GM12878 (cell line): ENCODE measurements around the gene SPATS2L. TPM values are rescaled to one million over a fixed set of nuclear protein-coding genes. Genes with fewer than 3 reads are reported as not detected.

Experiments used
- ATAC-seq: fragments of 200-7000 bp; cut with Tn5 transposase; 3 replicates; pipeline ENCODE4 v1.9.1; 2020; ENCODE audit warnings: mild to moderate bottlenecking, moderate library complexity
- BruUV-seq: library from RNA; stranded (reverse); fragments of 400-500 nt; replicated peaks from 2 replicates; lab custom pipeline; 2021; lab: Mats Ljungman, UMichigan
- CTCF ChIA-PET: fragments of 300-600 bp; sonication (Branson Sonifier 250); formaldehyde crosslinking; extraction: SDS; loops from one replicate; lab custom pipeline; 2021; ENCODE audit warnings: inconsistent platforms; lab: Yijun Ruan, JAX
- POLR2A ChIA-PET: fragments of 350-600 bp; formaldehyde crosslinking; extraction: SDS; loops from one replicate; lab custom pipeline; 2021; ENCODE audit warnings: inconsistent platforms; lab: Charles Lee
- RAD21 ChIA-PET: fragments of 300-600 bp; sonication (Branson Sonifier 250); formaldehyde crosslinking; loops from one replicate; lab custom pipeline; 2023; ENCODE audit warnings: antibody characterized with exemption; ENCODE audit not compliant: unreplicated experiment; lab: Charles Lee
- SMC1A ChIA-PET: fragments of 300-600 bp; sonication (Branson Sonifier 250); formaldehyde crosslinking; loops from one replicate; lab custom pipeline; 2023; ENCODE audit not compliant: unreplicated experiment, uncharacterized antibody; lab: Charles Lee
- DNase-seq: peaks from one replicate; pipeline ENCODE4 v3.0.0-alpha.2; 2011; ENCODE audit warnings: low read depth, low spot score
- FAIRE-seq: peaks from 3 replicates; lab custom pipeline; 2011; peaks lifted over from hg19 to GRCh38; lab: Jason Lieb, UNC
- H2AFZ ChIP-seq: 2 replicates; pipeline ENCODE4 v1.6.0; 2011; ENCODE audit warnings: low read depth, low read length, control low read depth; ENCODE audit not compliant: control insufficient read depth
- H3K27ac ChIP-seq: 2 replicates; pipeline ENCODE4 v1.5.1; 2011; ENCODE audit warnings: control low read depth; ENCODE audit not compliant: control insufficient read depth, insufficient read depth
- H3K27me3 ChIP-seq, 2 experiments: replicated peaks in 1 of 2; 2 replicates each; pipeline versions ENCODE4 v1.6.0 to v1.6.1; 2011; ENCODE audit warnings: low read length in 1 of 2; ENCODE audit not compliant: control insufficient read depth in 2 of 2, insufficient read depth in 2 of 2
- H3K36me3 ChIP-seq, 2 experiments: 2 replicates each; pipeline ENCODE4 v1.5.1; 2011; ENCODE audit warnings: low read length in 1 of 2; ENCODE audit not compliant: control insufficient read depth in 2 of 2, insufficient read depth in 2 of 2
- H3K4me1 ChIP-seq: 2 replicates; pipeline ENCODE4 v1.6.1; 2011; ENCODE audit warnings: mild to moderate bottlenecking, low read length, moderate library complexity, mixed read lengths; ENCODE audit not compliant: control insufficient read depth, insufficient read depth
- H3K4me2 ChIP-seq: 2 replicates; pipeline ENCODE4 v1.6.0; 2011; ENCODE audit warnings: control low read depth; ENCODE audit not compliant: control insufficient read depth, insufficient read depth
- H3K4me3 ChIP-seq: fragments of 200-600 bp; sonication (generic); 2 replicates; pipeline ENCODE4 v1.5.1; 2016
- H3K79me2 ChIP-seq: 2 replicates; pipeline ENCODE4 v1.6.0; 2011; ENCODE audit warnings: low read length; ENCODE audit not compliant: control insufficient read depth, insufficient read depth
- H3K9ac ChIP-seq: 2 replicates; pipeline ENCODE4 v1.8.0; 2011; ENCODE audit warnings: low read length, control low read depth, mixed read lengths; ENCODE audit not compliant: control insufficient read depth, insufficient read depth
- H3K9me3 ChIP-seq: replicated peaks from 3 replicates; pipeline ENCODE4 v1.5.1; 2011; ENCODE audit warnings: mild to moderate bottlenecking, low read length; ENCODE audit not compliant: control insufficient read depth, insufficient read depth
- H4K20me1 ChIP-seq: 2 replicates; pipeline ENCODE4 v1.6.0; 2011; ENCODE audit not compliant: control insufficient read depth, insufficient read depth
- BHLHE40 ChIP-seq, 2 experiments: fragments of 450-650 bp in 1 of 2; IDR thresholded peaks; 2 replicates each; pipeline ENCODE4 v1.6.1; 2011 to 2017; ENCODE audit warnings: low read depth in 2 of 2, borderline replicate concordance in 1 of 2, improper control_type of control experiment in 1 of 2, low read length in 1 of 2, mild to moderate bottlenecking in 1 of 2
- CEBPB ChIP-seq, 2 experiments: fragments of 150-350 bp in 1 of 2; IDR thresholded peaks; 2 replicates each; pipeline ENCODE4 v1.6.1; 2012 to 2014; ENCODE audit warnings: low read depth in 2 of 2, low read length in 2 of 2, borderline replicate concordance in 1 of 2, inconsistent platforms in 1 of 2
- ETV6 ChIP-seq, 2 experiments: fragments of 450-650 bp in 1 of 2; IDR thresholded peaks in 1 of 2; conservative IDR thresholded peaks in 1 of 2; 2 replicates each; pipeline ENCODE4 v1.6.1; 2014; ENCODE audit warnings: antibody characterized with exemption in 1 of 2, borderline replicate concordance in 1 of 2, low read depth in 1 of 2, mild to moderate bottlenecking in 1 of 2, moderate library complexity in 1 of 2
- KAT2A ChIP-seq: conservative IDR thresholded peaks from 2 replicates; pipeline ENCODE4 v1.6.1; 2011; ENCODE audit warnings: low read depth, low read length; ENCODE audit not compliant: control insufficient read depth
- MTA3 ChIP-seq: IDR thresholded peaks from 2 replicates; pipeline ENCODE4 v1.6.1; 2012; ENCODE audit warnings: low read length, inconsistent platforms, borderline replicate concordance
- NBN ChIP-seq: fragments of 450-650 bp; IDR thresholded peaks from 2 replicates; pipeline ENCODE4 v1.6.1; 2016
- POLR2A ChIP-seq: IDR thresholded peaks from 2 replicates; pipeline ENCODE4 v1.6.1; 2011; ENCODE audit warnings: low read depth, mild to moderate bottlenecking, low read length
- RB1 ChIP-seq: fragments of 450-650 bp; formaldehyde crosslinking; IDR thresholded peaks from 2 replicates; pipeline ENCODE4 v1.6.1; 2017; ENCODE audit warnings: mild to moderate bottlenecking, borderline replicate concordance
- RCOR1 ChIP-seq: conservative IDR thresholded peaks from 2 replicates; pipeline ENCODE4 v1.6.1; 2012; ENCODE audit warnings: low read depth, low read length, improper control_type of control experiment
- TBL1XR1 ChIP-seq: IDR thresholded peaks from 2 replicates; pipeline ENCODE4 v1.6.1; 2012; ENCODE audit warnings: low read depth, low read length, improper control_type of control experiment
- WGBS: methylation state at CpG from one replicate; pipeline ENCODE4 v1.1.6; 2016; ENCODE audit warnings: low lambda C conversion rate; ENCODE audit not compliant: insufficient replicate concordance, insufficient coverage; ENCODE audit errors: missing lambda C conversion rate; 5-methylcytosine and 5-hydroxymethylcytosine counted together
- in situ Hi-C: fragments of 300-500 bp; cut with MboI; formaldehyde crosslinking; loops from 9 replicates; pipeline ENCODE4 v1.14.3; 2018; ENCODE audit warnings: mixed read lengths
- intact Hi-C: fragments of 100-400 bp; cut with micrococcal nuclease; formaldehyde crosslinking; loops from one replicate; pipeline ENCODE4 v1.14.2; 2022; ENCODE audit not compliant: unreplicated experiment
- polyA plus RNA-seq, 11 experiments: library from polyadenylated mRNA; depleted of rRNA in 4 of 11; unstranded in 6 of 11; stranded (reverse) in 5 of 11; fragments of >200 nt; fragmentation: Nextera tagmentation in 4 of 11; fragmentation: Illumina TruSeq in 1 of 11; extraction: Ambion mirVana in 4 of 11; extraction: Trizol in 1 of 11; gene quantifications; 1 replicate in 1 of 11; 2 replicates in 10 of 11; pipeline versions ENCODE4 v1.2.1 to v1.2.3, GENCODE V29; 2011 to 2016; ENCODE audit warnings: inconsistent platforms in 2 of 11, missing spikeins in 2 of 11, low read depth in 1 of 11
- total RNA-seq, 4 experiments: library from RNA; depleted of rRNA in 3 of 4; stranded (reverse); fragments of >200 nt in 3 of 4; fragmentation: Illumina TruSeq in 1 of 4; extraction: Trizol in 1 of 4; gene quantifications; 2 replicates each; pipeline versions ENCODE4 v1.2.1 to v1.2.3, GENCODE V29; 2013 to 2021
- TF ChIP-seq, protein P1 (sequence below): fragments of 450-650 bp; formaldehyde crosslinking; IDR thresholded peaks from 2 replicates; pipeline ENCODE4 v1.4.0; 2020; ENCODE audit warnings: mild to moderate bottlenecking, moderate library complexity

Gene SPATS2L
- total and polyA plus RNA-seq, 10 of the 15 experiments (the other 5 are each of a cell fraction or from before 2014, with no cell fraction given): 5.2 to 30.0 (median 20.1) TPM

DNA sequence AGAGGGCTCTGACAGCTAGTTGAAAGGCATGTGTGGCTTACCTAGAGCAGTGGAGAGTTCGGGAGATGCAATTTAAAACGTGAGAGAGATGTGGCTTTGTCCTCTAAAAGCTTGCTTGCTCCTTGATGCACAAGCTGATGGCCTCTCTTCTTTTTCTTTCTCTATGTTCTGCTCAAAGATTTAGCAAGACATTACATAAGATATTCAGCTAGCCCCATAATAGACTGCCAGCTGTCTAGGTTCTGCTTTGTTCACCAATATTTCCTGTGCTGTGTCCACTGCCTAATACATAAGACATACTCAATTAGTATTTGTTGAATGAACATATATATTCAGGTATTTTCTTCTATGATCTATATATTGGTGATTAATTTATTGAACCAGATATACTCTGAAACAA is 31.1 kb downstream of the SPATS2L start:
- no peak overlapping the region for H3K27ac ChIP-seq
- POLR2A ChIA-PET: no interaction called here
- no peak overlapping the region for H3K4me3 ChIP-seq
- DNase-seq (no peak), FAIRE-seq (no peak), ATAC-seq (no peak; the same call in 2 of the 3 replicates)
- no peaks in the 10 kb centered on the region; the same call in 1 of the 2 replicates for H3K4me1 ChIP-seq
- WGBS: 98% methylated on average over 2 of the region's 2 CpGs
- H3K36me3 ChIP-seq: no peaks in the 10 kb centered on the region
- no peaks in the 10 kb centered on the region for H3K79me2 ChIP-seq
- H3K9ac ChIP-seq: no peak overlapping the region
- TF ChIP-seq RCOR1 (no peak), POLR2A (no peak), RB1 (no peak), NBN (no peak), KAT2A (no peak), BHLHE40 (IDR thresholded peaks at IDR 0.05; ENCODE audit: borderline replicate concordance in 1 of 2, low read depth in 2 of 2, low read length in 1 of 2) (no peak), TBL1XR1 (no peak), ETV6 (conservative IDR thresholded peaks at IDR 0.05 in 1 of 2, IDR thresholded peaks at IDR 0.05 in 1 of 2; ENCODE audit: borderline replicate concordance in 1 of 2, low read depth in 1 of 2) (no peak), CEBPB (IDR thresholded peaks at IDR 0.05; ENCODE audit: borderline replicate concordance in 1 of 2, low read depth in 2 of 2, low read length in 2 of 2) (no peak), MTA3 (no peak)
- TF ChIP-seq, protein P1, sequence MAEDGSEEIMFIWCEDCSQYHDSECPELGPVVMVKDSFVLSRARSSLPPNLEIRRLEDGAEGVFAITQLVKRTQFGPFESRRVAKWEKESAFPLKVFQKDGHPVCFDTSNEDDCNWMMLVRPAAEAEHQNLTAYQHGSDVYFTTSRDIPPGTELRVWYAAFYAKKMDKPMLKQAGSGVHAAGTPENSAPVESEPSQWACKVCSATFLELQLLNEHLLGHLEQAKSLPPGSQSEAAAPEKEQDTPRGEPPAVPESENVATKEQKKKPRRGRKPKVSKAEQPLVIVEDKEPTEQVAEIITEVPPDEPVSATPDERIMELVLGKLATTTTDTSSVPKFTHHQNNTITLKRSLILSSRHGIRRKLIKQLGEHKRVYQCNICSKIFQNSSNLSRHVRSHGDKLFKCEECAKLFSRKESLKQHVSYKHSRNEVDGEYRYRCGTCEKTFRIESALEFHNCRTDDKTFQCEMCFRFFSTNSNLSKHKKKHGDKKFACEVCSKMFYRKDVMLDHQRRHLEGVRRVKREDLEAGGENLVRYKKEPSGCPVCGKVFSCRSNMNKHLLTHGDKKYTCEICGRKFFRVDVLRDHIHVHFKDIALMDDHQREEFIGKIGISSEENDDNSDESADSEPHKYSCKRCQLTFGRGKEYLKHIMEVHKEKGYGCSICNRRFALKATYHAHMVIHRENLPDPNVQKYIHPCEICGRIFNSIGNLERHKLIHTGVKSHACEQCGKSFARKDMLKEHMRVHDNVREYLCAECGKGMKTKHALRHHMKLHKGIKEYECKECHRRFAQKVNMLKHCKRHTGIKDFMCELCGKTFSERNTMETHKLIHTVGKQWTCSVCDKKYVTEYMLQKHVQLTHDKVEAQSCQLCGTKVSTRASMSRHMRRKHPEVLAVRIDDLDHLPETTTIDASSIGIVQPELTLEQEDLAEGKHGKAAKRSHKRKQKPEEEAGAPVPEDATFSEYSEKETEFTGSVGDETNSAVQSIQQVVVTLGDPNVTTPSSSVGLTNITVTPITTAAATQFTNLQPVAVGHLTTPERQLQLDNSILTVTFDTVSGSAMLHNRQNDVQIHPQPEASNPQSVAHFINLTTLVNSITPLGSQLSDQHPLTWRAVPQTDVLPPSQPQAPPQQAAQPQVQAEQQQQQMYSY: no peak
- H3K27me3 ChIP-seq: no peaks in the 10 kb centered on the region
- H3K4me2 ChIP-seq: no peak overlapping the region
- no peaks in the 10 kb centered on the region for H4K20me1 ChIP-seq
- no peaks in the 10 kb centered on the region for H3K9me3 ChIP-seq
- RAD21 ChIA-PET: interaction anchor here (1.2 kb wide), 1 partner anchor 9 kb away, joined by 3 read pairs; no protein-coding TSS in a partner anchor
- SMC1A ChIA-PET: interaction anchor here (0.8 to 1.9 kb wide), 8 partner anchors 13 to 131 kb away, joined by 3 to 6 read pairs (median 4); no protein-coding TSS in a partner anchor
- intact Hi-C loops (no loop called here), in situ Hi-C loops (no loop called here)
- CTCF ChIA-PET: interaction anchor here (1.0 to 1.5 kb wide), 2 partner anchors 11 to 13 kb away, joined by 4 read pairs; no protein-coding TSS in a partner anchor
- no TSS peak for BruUV-seq
- no peak overlapping the region for H2AFZ ChIP-seq
